Activated CD8-positive, alpha-beta T cell treated with anti-CD3 and anti-CD28 coated beads for 36 hours (primary cell): ENCODE data around the gene CSNK1G3. TPM values are rescaled to one million over a fixed set of nuclear protein-coding genes. Genes with fewer than 3 reads are reported as not detected.

Experiments used
- ATAC-seq: fragments of 200-7000 bp; cut with Tn5 transposase; one replicate; pipeline ENCODE4 v1.10.0; 2021; ENCODE audit warnings: mild to moderate bottlenecking, moderate library complexity
- CTCF ChIA-PET: fragments of 350-600 bp; sonication (Branson Sonifier 250); formaldehyde crosslinking; loops from one replicate; lab custom pipeline; 2021; ENCODE audit warnings: antibody characterized with exemption; lab: Charles Lee
- POLR2A ChIA-PET: fragments of 350-600 bp; sonication (Branson Sonifier 250); formaldehyde crosslinking; loops from one replicate; lab custom pipeline; 2021; ENCODE audit warnings: antibody characterized with exemption; lab: Charles Lee
- DNase-seq: peaks from one replicate; pipeline ENCODE4 v3.0.0-alpha.2; 2020
- H3K27ac Mint-ChIP-seq: one replicate; pipeline ENCODE4 v1.8.0; 2021; ENCODE audit warnings: mild to moderate bottlenecking, mixed read lengths
- H3K27me3 Mint-ChIP-seq: one replicate; pipeline ENCODE4 v1.8.0; 2021; ENCODE audit warnings: mixed read lengths
- H3K36me3 Mint-ChIP-seq: one replicate; pipeline ENCODE4 v1.8.0; 2021; ENCODE audit warnings: low read depth, mixed read lengths
- H3K4me1 Mint-ChIP-seq: one replicate; pipeline ENCODE4 v1.8.0; 2021; ENCODE audit warnings: low read depth, mixed read lengths
- H3K4me3 Mint-ChIP-seq: one replicate; pipeline ENCODE4 v1.8.0; 2021; ENCODE audit warnings: mild to moderate bottlenecking, moderate library complexity, mixed read lengths
- H3K9me3 Mint-ChIP-seq: one replicate; pipeline ENCODE4 v1.8.0; 2021; ENCODE audit warnings: mixed read lengths
- intact Hi-C: fragments of 100-400 bp; cut with micrococcal nuclease; formaldehyde crosslinking; loops from one replicate; pipeline ENCODE4 v1.10.0; 2022
- total RNA-seq, 2 experiments: library from RNA; stranded (reverse); gene quantifications; one replicate each; pipeline ENCODE4 v1.2.3, GENCODE V29; 2021
- TF ChIP-seq, protein P1 (sequence below): fragments of 200-600 bp; IDR thresholded peaks from one replicate; pipeline ENCODE4 v1.8.0; 2022; ENCODE audit warnings: antibody characterized with exemption, mild to moderate bottlenecking

CSNK1G3 gene
- total RNA-seq, 2 experiments from 2014 or later: 36.1 to 39.2 TPM

DNA sequence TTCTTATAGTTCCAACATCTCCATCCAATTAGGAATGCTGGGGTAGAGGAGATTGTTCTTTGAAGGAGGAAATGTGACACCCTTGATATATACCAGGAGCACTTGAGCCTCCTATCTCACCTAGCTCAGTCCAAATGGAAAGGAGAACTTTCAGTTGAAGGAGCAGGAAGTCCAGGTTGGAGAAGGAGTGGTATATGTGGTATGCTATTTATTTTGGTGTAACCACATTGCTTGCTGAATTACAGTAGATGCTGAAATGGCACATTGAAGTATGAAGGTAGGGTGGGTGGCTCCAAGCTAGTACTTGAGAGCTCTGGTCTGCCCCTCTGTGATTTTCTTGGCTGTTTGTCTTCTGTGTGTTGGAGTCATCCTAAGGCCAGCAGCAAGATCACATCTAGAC, 6.1 kb downstream of the CSNK1G3 start:
- Mint-ChIP-seq H3K27me3 (no peaks in the 10 kb centered on the region), H3K36me3 (peaks cover 11% of the 10 kb centered on the region), H3K4me1 (peaks cover 72% of the 10 kb centered on the region), H3K4me3 (no peak overlapping the region), H3K9me3 (no peaks in the 10 kb centered on the region), H3K27ac (no peak overlapping the region)
- POLR2A ChIA-PET: interaction anchor here (0.9 to 2.5 kb wide), 3 partner anchors 23 to 95 kb away, joined by 3 to 11 read pairs (median 3); partner anchors contain the start of gene CEP120
- ATAC-seq: no peak
- CTCF ChIA-PET: interaction anchor here (1.0 to 2.5 kb wide), 3 partner anchors 11 to 95 kb away, joined by 5 to 11 read pairs (median 6); partner anchors contain the start of gene CEP120
- intact Hi-C loops: no loop called here
- DNase-seq: peak; percentile 11
- TF ChIP-seq, protein P1, sequence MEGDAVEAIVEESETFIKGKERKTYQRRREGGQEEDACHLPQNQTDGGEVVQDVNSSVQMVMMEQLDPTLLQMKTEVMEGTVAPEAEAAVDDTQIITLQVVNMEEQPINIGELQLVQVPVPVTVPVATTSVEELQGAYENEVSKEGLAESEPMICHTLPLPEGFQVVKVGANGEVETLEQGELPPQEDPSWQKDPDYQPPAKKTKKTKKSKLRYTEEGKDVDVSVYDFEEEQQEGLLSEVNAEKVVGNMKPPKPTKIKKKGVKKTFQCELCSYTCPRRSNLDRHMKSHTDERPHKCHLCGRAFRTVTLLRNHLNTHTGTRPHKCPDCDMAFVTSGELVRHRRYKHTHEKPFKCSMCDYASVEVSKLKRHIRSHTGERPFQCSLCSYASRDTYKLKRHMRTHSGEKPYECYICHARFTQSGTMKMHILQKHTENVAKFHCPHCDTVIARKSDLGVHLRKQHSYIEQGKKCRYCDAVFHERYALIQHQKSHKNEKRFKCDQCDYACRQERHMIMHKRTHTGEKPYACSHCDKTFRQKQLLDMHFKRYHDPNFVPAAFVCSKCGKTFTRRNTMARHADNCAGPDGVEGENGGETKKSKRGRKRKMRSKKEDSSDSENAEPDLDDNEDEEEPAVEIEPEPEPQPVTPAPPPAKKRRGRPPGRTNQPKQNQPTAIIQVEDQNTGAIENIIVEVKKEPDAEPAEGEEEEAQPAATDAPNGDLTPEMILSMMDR: no peak

DNA sequence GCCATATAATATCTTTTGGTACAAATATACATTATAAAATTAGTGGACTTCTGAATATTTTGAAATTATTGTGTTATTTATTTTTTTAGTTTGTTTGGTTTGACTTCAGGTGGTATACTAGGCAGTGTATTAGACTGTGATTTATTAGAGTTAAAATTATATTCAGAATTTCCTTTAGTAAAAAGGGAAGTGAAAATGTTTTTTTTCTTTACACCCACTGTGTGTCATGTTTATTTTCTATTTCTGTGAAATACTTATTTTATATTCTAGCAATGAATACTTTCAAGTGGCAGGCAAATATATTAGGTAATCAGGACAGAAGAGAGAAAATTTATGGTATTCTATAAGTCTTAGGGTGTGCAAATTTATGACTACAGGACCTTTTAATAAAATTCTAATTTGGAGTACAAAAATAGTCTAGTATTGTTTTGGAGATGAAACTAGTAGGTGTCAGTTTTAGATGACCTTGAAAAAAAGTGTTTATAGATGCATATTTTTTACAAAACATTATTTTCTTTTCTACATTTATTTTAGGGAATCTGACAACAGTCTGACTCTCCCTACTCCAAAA, 8.8 kb downstream of the CSNK1G3 start:
- TF ChIP-seq, protein P1: no peak
- DNase-seq (no peak), ATAC-seq (no peak)
- ChIA-PET CTCF (no interaction called here), POLR2A (no interaction called here)
- Mint-ChIP-seq H3K4me1 (peaks cover 57% of the 10 kb centered on the region), H3K4me3 (no peak overlapping the region), H3K27me3 (no peaks in the 10 kb centered on the region), H3K27ac (no peak overlapping the region), H3K36me3 (peaks cover 10% of the 10 kb centered on the region), H3K9me3 (no peaks in the 10 kb centered on the region)
- intact Hi-C loops: no loop called here

DNA sequence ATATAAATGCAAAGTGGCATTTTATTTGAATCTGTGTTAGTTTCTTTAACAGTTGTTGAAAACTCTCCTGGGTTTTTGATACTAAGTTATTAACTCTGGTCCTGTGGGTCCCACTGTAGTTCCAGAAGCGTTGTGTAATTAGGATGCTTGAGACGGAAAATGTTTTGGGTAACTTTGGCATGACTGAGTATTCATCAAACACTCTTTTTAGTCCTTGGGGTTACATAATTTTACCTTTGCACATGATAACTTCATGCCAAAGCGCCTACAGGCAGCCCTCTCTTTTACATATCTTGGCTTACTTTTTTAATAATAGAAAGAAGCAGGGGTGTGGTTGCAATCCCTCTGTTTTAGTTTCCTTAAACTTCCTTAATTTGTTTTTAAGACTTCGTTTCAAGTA, 12.2 kb downstream of the CSNK1G3 start:
- ChIA-PET POLR2A (no interaction called here), CTCF (no interaction called here)
- H3K27me3 Mint-ChIP-seq: no peaks in the 10 kb centered on the region
- peaks cover 6% of the 10 kb centered on the region for H3K36me3 Mint-ChIP-seq
- H3K9me3 Mint-ChIP-seq: no peaks in the 10 kb centered on the region
- H3K4me3 Mint-ChIP-seq: no peak overlapping the region
- H3K27ac Mint-ChIP-seq: no peak overlapping the region
- intact Hi-C loops: no loop called here
- TF ChIP-seq, protein P1: no peak
- H3K4me1 Mint-ChIP-seq: peaks cover 59% of the 10 kb centered on the region
- ATAC-seq (no peak), DNase-seq (no peak)

DNA sequence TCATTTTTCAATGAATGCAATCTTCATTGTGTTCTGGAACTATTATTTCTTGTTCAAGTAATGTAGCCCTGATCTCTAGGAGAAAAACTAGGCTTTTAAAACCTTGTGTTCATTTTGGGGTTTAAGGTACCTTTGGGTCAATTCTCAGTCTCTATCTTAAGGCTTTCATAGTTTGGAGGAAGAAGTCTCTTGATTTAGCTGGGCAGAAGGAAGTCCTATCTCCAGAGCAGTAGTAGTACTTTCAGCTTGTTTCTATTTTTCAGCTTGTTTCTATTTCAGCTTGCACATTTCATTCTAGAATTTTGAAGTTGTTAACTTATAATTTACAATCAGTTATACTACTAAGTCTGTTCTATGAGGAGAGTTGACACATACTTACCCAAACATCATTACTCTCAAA, 15.2 kb downstream of the CSNK1G3 start:
- intact Hi-C loops: no loop called here
- Mint-ChIP-seq H3K9me3 (no peaks in the 10 kb centered on the region), H3K4me3 (no peak overlapping the region), H3K36me3 (peaks cover 6% of the 10 kb centered on the region), H3K4me1 (peaks cover 55% of the 10 kb centered on the region), H3K27me3 (no peaks in the 10 kb centered on the region), H3K27ac (no peak overlapping the region)
- ChIA-PET CTCF (interaction anchor here (0.7 kb wide), 1 partner anchor 83 kb away, joined by 3 read pairs; no protein-coding TSS in a partner anchor), POLR2A (no interaction called here)
- TF ChIP-seq, protein P1: no peak
- ATAC-seq (no peak), DNase-seq (no peak)

DNA sequence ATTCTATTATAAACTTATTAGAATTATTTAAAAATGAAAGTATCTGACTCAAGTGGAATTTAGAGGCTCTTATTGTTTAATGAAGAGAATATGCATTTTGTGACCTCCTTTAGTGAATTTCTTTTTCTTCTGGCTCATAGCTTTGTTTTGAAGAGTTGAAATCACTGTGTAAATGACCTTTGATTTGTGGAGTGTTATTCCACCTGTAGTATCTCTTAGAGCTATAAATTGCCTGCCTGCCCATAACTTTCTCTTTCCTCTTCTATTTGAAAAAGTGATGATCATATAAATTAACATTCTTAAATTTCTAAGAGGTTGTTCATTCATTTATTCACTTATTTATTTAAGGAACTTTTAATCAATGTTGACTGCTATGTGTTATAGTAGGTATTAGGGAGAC, 16.1 kb downstream of the CSNK1G3 start:
- no peak for DNase-seq

More for the DNA sequence above, 16.1 kb downstream of the CSNK1G3 start:
- Mint-ChIP-seq H3K27me3 (no peaks in the 10 kb centered on the region), H3K4me3 (no peak overlapping the region), H3K9me3 (no peaks in the 10 kb centered on the region), H3K4me1 (peaks cover 54% of the 10 kb centered on the region), H3K27ac (no peak overlapping the region), H3K36me3 (peaks cover 6% of the 10 kb centered on the region)
- ATAC-seq: no peak
- intact Hi-C loops: no loop called here
- TF ChIP-seq, protein P1: no peak
- POLR2A ChIA-PET: interaction anchor here (1.8 kb wide), 1 partner anchor 105 kb away, joined by 7 read pairs; the partner anchor contains the start of gene CEP120
- CTCF ChIA-PET: interaction anchor here (1.3 to 2.3 kb wide), 2 partner anchors 10 to 22 kb away, joined by 3 to 6 read pairs; no protein-coding TSS in a partner anchor
